ENCODE measurements around the gene PROM2.

PROM2 gene

GRCh38 chr2:95331606-95332005, 57.4 kb downstream of the PROM2 start:
- no peaks in the 10 kb centered on the region for H3K9me3 ChIP-seq (ENCODE audit: insufficient read depth, low read length)
- H3K4me1 ChIP-seq (ENCODE audit: insufficient read depth, insufficient read length), result peaks cover 9% of the 10 kb centered on the region
- TF ChIP-seq YY1 (IDR thresholded peaks at IDR 0.05; ENCODE audit: insufficient read depth, insufficient read length) (no peak), ZNF274 (IDR thresholded peaks at IDR 0.05; ENCODE audit: low read depth, low read length) (no peak), SUZ12 (IDR thresholded peaks at IDR 0.05; ENCODE audit: extremely low read depth, insufficient read depth, insufficient read length) (no peak)
- no peak overlapping the region for H3K9ac ChIP-seq (ENCODE audit: insufficient read length, low read depth)
- no peaks in the 10 kb centered on the region for H3K36me3 ChIP-seq (ENCODE audit: insufficient read depth, insufficient read length, low read length)
- peaks cover 3% of the 10 kb centered on the region for H3K27me3 ChIP-seq (ENCODE audit: insufficient read depth, insufficient read length)
- no peak overlapping the region for H3K4me3 ChIP-seq (ENCODE audit: insufficient read length, low read depth)
- DNase-seq (ENCODE audit: low read depth, low spot score), result no peak

GRCh38 chr2:95332036-95332435, 57.8 kb downstream of the PROM2 start:
- peaks cover 9% of the 10 kb centered on the region for H3K4me1 ChIP-seq (ENCODE audit: insufficient read depth, insufficient read length)
- H3K9me3 ChIP-seq (ENCODE audit: insufficient read depth, low read length), result no peaks in the 10 kb centered on the region
- no peak for DNase-seq (ENCODE audit: low read depth, low spot score)
- H3K27me3 ChIP-seq (ENCODE audit: insufficient read depth, insufficient read length), result peaks cover 3% of the 10 kb centered on the region
- H3K9ac ChIP-seq (ENCODE audit: insufficient read length, low read depth), result no peak overlapping the region
- no peak overlapping the region for H3K4me3 ChIP-seq (ENCODE audit: insufficient read length, low read depth)
- no peaks in the 10 kb centered on the region for H3K36me3 ChIP-seq (ENCODE audit: insufficient read depth, insufficient read length, low read length)
- TF ChIP-seq ZNF274 (IDR thresholded peaks at IDR 0.05; ENCODE audit: low read depth, low read length), result no peak
- TF ChIP-seq SUZ12 (IDR thresholded peaks at IDR 0.05; ENCODE audit: extremely low read depth, insufficient read depth, insufficient read length), result no peak
- no peak for TF ChIP-seq YY1 (IDR thresholded peaks at IDR 0.05; ENCODE audit: insufficient read depth, insufficient read length)

DNA sequence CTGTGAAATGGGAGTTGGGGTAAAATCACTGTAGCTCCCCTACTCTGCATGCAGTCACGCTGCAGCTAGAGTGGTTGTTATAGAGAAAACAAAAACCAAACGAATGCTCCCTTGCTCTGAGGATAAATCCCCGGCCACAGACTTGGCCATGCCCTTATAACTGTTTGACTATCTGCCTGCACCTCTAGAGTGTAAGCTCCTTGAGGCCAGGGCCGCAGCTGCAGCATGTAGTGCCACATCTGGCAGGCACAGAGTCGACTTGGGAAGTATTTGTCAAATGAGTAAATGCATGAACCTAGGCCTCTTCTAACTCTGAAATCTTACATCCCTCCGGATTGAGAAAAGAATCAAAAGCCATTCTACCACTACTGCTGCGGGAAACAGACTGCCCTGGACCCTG, 58.8 kb downstream of the PROM2 start:
- TF ChIP-seq SUZ12 (IDR thresholded peaks at IDR 0.05; ENCODE audit: extremely low read depth, insufficient read depth, insufficient read length) (no peak), YY1 (IDR thresholded peaks at IDR 0.05; ENCODE audit: insufficient read depth, insufficient read length) (no peak), ZNF274 (IDR thresholded peaks at IDR 0.05; ENCODE audit: low read depth, low read length) (no peak)
- no peak overlapping the region for H3K4me3 ChIP-seq (ENCODE audit: insufficient read length, low read depth)
- no peak for DNase-seq (ENCODE audit: low read depth, low spot score)
- H3K36me3 ChIP-seq (ENCODE audit: insufficient read depth, insufficient read length, low read length), result no peaks in the 10 kb centered on the region
- H3K4me1 ChIP-seq (ENCODE audit: insufficient read depth, insufficient read length), result peaks cover 9% of the 10 kb centered on the region
- H3K27me3 ChIP-seq (ENCODE audit: insufficient read depth, insufficient read length), result peaks cover 3% of the 10 kb centered on the region
- H3K9me3 ChIP-seq (ENCODE audit: insufficient read depth, low read length), result no peaks in the 10 kb centered on the region
- no peak overlapping the region for H3K9ac ChIP-seq (ENCODE audit: insufficient read length, low read depth)

- H3K4me1 ChIP-seq (ENCODE audit: insufficient read depth, insufficient read length), result peaks cover 4% of the 10 kb centered on the region
- H3K9me3 ChIP-seq (ENCODE audit: insufficient read depth, low read length), result 0 out of 2 replicates have a peak, but pooled peaks cover 5% of the 10 kb centered on the region
- TF ChIP-seq YY1 (IDR thresholded peaks at IDR 0.05; ENCODE audit: insufficient read depth, insufficient read length), result no peak
- TF ChIP-seq ZNF274 (IDR thresholded peaks at IDR 0.05; ENCODE audit: low read depth, low read length), result no peak
- no peak for TF ChIP-seq SUZ12 (IDR thresholded peaks at IDR 0.05; ENCODE audit: extremely low read depth, insufficient read depth, insufficient read length)
- H3K27me3 ChIP-seq (ENCODE audit: insufficient read depth, insufficient read length), result peaks cover 3% of the 10 kb centered on the region
- no peaks in the 10 kb centered on the region for H3K36me3 ChIP-seq (ENCODE audit: insufficient read depth, insufficient read length, low read length)
- no peak overlapping the region for H3K4me3 ChIP-seq (ENCODE audit: insufficient read length, low read depth)
- DNase-seq (ENCODE audit: low read depth, low spot score), result no peak
- no peak overlapping the region for H3K9ac ChIP-seq (ENCODE audit: insufficient read length, low read depth)
Measured at GRCh38 chr2:95333888-95334338, 59.7 kb downstream of the PROM2 start.

- H3K4me1 ChIP-seq (ENCODE audit: insufficient read depth, insufficient read length), result peaks cover 4% of the 10 kb centered on the region
- no peak for DNase-seq (ENCODE audit: low read depth, low spot score)
Measured at GRCh38 chr2:95334916-95335641, 60.8 kb downstream of the PROM2 start.

DNA sequence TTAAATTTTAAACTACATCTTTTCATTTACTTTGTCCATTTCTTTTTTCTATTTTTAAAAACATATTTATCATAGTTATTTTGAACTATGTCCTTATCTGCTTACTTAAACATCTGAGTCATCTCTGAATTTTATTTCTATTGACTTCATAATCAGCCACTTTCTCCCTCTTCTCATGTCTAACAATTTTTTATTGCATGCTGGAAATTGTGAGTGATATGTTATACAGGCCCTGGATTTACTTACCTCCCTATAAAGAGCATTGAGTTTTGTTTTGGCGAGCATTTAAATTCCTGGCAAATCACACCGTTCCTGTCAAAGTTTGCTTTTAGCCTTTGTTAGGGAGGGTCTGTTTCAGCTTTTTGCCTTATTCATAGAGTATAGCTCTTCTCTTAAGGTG, 62.2 kb downstream of the PROM2 start:
- 0 out of 2 replicates have a peak, but pooled peaks cover 5% of the 10 kb centered on the region for H3K9me3 ChIP-seq (ENCODE audit: insufficient read depth, low read length)
- no peak for DNase-seq (ENCODE audit: low read depth, low spot score)

More at GRCh38 chr2:95334916-95335641, 60.8 kb downstream of the PROM2 start:
- Histone ChIP-seq H3K27me3 (ENCODE audit: insufficient read depth, insufficient read length) (peaks cover 3% of the 10 kb centered on the region), H3K9ac (ENCODE audit: insufficient read length, low read depth) (no peak overlapping the region), H3K9me3 (ENCODE audit: insufficient read depth, low read length) (0 out of 2 replicates have a peak, but pooled peaks cover 5% of the 10 kb centered on the region), H3K36me3 (ENCODE audit: insufficient read depth, insufficient read length, low read length) (no peaks in the 10 kb centered on the region), H3K4me3 (ENCODE audit: insufficient read length, low read depth) (no peak overlapping the region)
- no peak for TF ChIP-seq ZNF274 (IDR thresholded peaks at IDR 0.05; ENCODE audit: low read depth, low read length)
- no peak for TF ChIP-seq YY1 (IDR thresholded peaks at IDR 0.05; ENCODE audit: insufficient read depth, insufficient read length)
- no peak for TF ChIP-seq SUZ12 (IDR thresholded peaks at IDR 0.05; ENCODE audit: extremely low read depth, insufficient read depth, insufficient read length)

GRCh38 chr2:95337829-95338228, 63.6 kb downstream of the PROM2 start:
- Histone ChIP-seq H3K27me3 (ENCODE audit: insufficient read depth, insufficient read length) (peaks cover 15% of the 10 kb centered on the region), H3K4me1 (ENCODE audit: insufficient read depth, insufficient read length) (no peaks in the 10 kb centered on the region), H3K9ac (ENCODE audit: insufficient read length, low read depth) (no peak overlapping the region), H3K4me3 (ENCODE audit: insufficient read length, low read depth) (no peak overlapping the region), H3K36me3 (ENCODE audit: insufficient read depth, insufficient read length, low read length) (no peaks in the 10 kb centered on the region), H3K9me3 (ENCODE audit: insufficient read depth, low read length) (0 out of 2 replicates have a peak, but pooled peaks cover 5% of the 10 kb centered on the region)
- no peak for DNase-seq (ENCODE audit: low read depth, low spot score)
- TF ChIP-seq SUZ12 (IDR thresholded peaks at IDR 0.05; ENCODE audit: extremely low read depth, insufficient read depth, insufficient read length) (no peak), YY1 (IDR thresholded peaks at IDR 0.05; ENCODE audit: insufficient read depth, insufficient read length) (no peak), ZNF274 (IDR thresholded peaks at IDR 0.05; ENCODE audit: low read depth, low read length) (no peak)

More for the DNA sequence above, 62.2 kb downstream of the PROM2 start:
- Histone ChIP-seq H3K9ac (ENCODE audit: insufficient read length, low read depth) (no peak overlapping the region), H3K4me1 (ENCODE audit: insufficient read depth, insufficient read length) (no peaks in the 10 kb centered on the region), H3K27me3 (ENCODE audit: insufficient read depth, insufficient read length) (peaks cover 3% of the 10 kb centered on the region), H3K4me3 (ENCODE audit: insufficient read length, low read depth) (no peak overlapping the region), H3K36me3 (ENCODE audit: insufficient read depth, insufficient read length, low read length) (no peaks in the 10 kb centered on the region)
- no peak for TF ChIP-seq ZNF274 (IDR thresholded peaks at IDR 0.05; ENCODE audit: low read depth, low read length)
- no peak for TF ChIP-seq SUZ12 (IDR thresholded peaks at IDR 0.05; ENCODE audit: extremely low read depth, insufficient read depth, insufficient read length)
- TF ChIP-seq YY1 (IDR thresholded peaks at IDR 0.05; ENCODE audit: insufficient read depth, insufficient read length), result no peak

Data from NT2/D1 (cell line).